ENCODE data around the gene ZNF468.

- TF ChIP-seq MAX (IDR thresholded peaks at IDR 0.05; ENCODE audit: insufficient read depth, insufficient read length) = no peak
- no peak for TF ChIP-seq EZH2 (IDR thresholded peaks at IDR 0.05; ENCODE audit: borderline replicate concordance, low read depth, low read length, severe bottlenecking)
- TF ChIP-seq CTCF (IDR thresholded peaks at IDR 0.05; ENCODE audit: extremely low read depth in 1 of 2, insufficient read depth in 1 of 2, low read depth in 1 of 2, low read length in 2 of 2) = no peak
- no peak for TF ChIP-seq POLR2A (IDR thresholded peaks at IDR 0.05; ENCODE audit: low read depth, low read length)
Measured at GRCh38 chr19:52901842-52902241, 44.4 kb upstream of the ZNF468 start.

All from endothelial cell of umbilical vein (primary cell).